Activated CD8-positive, alpha-beta memory T cell treated with anti-CD3 and anti-CD28 coated beads, Interleukin-2, amount 50 U/mL, for 1 hour (primary cell): ENCODE measurements around the gene POLR2L.

ENCODE experiments used
- DNase-seq: peaks from one replicate; pipeline ENCODE4 v3.0.0-alpha.2; 2020; ENCODE audit errors: extremely low read depth

The POLR2L gene

GRCh38 chr11:826836-827145 lies 15.5 kb downstream of the POLR2L start:
- DNase-seq, result no peak

GRCh38 chr11:826227-826621 lies 16.1 kb downstream of the POLR2L start:
- DNase-seq, result no peak

GRCh38 chr11:825366-826226 lies 16.7 kb downstream of the POLR2L start:
- DNase-seq, result no peak

- DNase-seq, result no peak
Measured at GRCh38 chr11:824942-825341, 17.4 kb downstream of the POLR2L start.

- no peak for DNase-seq
Measured at GRCh38 chr11:824292-824880, 17.9 kb downstream of the POLR2L start.

GRCh38 chr11:823441-824291 lies 18.7 kb downstream of the POLR2L start:
- DNase-seq, result no peak

- no peak for DNase-seq
Measured at GRCh38 chr11:821512-822371, 20.6 kb downstream of the POLR2L start.

GRCh38 chr11:820655-821511 lies 21.4 kb downstream of the POLR2L start:
- no peak for DNase-seq

- peak; percentile 90 for DNase-seq
Measured at GRCh38 chr11:819943-820649, 22.2 kb downstream of the POLR2L start.

- peak; percentile 70 for DNase-seq
Measured at GRCh38 chr11:819129-819931, 23.0 kb downstream of the POLR2L start.

- DNase-seq, result no peak
Measured at GRCh38 chr11:818396-819128, 23.8 kb downstream of the POLR2L start, which contains the start of gene PNPLA2. Gene PNPLA2, plus strand, starts transcription at chr11:818914. Its CDS starts 805 bp downstream, at chr11:819719.

- no peak for DNase-seq
Measured at GRCh38 chr11:816433-816779, 25.9 kb downstream of the POLR2L start.

GRCh38 chr11:815675-816432 lies 26.5 kb downstream of the POLR2L start:
- no peak for DNase-seq

- DNase-seq, result no peak
Measured at GRCh38 chr11:813456-814096, 28.8 kb downstream of the POLR2L start.

GRCh38 chr11:813072-813455 lies 29.3 kb downstream of the POLR2L start:
- DNase-seq, result no peak

- no peak for DNase-seq
Measured at GRCh38 chr11:812390-812789, 29.9 kb downstream of the POLR2L start.
